ENCODE measurements around the gene DBNDD1.
"Not testable (repeated sequence)": the region's sequence is repeated elsewhere in the genome, so short reads cannot be mapped to it uniquely, and the experiment has no call there.

Gene DBNDD1

DNA sequence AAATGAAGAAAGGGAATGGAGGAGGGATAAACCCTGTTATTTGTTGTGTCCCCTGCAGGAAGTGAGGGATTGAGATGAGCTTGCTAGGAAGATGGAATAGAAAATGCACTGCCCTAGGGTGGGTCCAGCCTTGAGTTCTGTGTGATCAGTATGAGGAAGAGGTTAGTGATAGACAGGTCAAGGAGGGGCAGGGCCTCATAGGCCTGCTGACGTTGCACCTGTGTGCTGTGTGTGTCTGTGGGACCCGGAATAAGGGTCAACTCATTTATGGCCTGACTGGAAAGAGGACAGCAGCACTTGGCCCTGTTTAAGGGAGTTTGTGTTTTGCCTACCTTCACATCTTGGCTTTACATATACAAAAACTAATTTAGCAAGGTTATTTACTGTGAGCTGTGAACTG lies 44.4 kb downstream of the DBNDD1 start:
- TF ChIP-seq, protein P1, sequence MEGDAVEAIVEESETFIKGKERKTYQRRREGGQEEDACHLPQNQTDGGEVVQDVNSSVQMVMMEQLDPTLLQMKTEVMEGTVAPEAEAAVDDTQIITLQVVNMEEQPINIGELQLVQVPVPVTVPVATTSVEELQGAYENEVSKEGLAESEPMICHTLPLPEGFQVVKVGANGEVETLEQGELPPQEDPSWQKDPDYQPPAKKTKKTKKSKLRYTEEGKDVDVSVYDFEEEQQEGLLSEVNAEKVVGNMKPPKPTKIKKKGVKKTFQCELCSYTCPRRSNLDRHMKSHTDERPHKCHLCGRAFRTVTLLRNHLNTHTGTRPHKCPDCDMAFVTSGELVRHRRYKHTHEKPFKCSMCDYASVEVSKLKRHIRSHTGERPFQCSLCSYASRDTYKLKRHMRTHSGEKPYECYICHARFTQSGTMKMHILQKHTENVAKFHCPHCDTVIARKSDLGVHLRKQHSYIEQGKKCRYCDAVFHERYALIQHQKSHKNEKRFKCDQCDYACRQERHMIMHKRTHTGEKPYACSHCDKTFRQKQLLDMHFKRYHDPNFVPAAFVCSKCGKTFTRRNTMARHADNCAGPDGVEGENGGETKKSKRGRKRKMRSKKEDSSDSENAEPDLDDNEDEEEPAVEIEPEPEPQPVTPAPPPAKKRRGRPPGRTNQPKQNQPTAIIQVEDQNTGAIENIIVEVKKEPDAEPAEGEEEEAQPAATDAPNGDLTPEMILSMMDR (conservative IDR thresholded peaks at IDR 0.05; ENCODE audit: low read depth, low read length), result no peak
- no peak overlapping the region for H3K4me3 ChIP-seq (ENCODE audit: low read depth, low read length)
- no peak for DNase-seq (ENCODE audit: low read depth)

GRCh38 chr16:89973654-89974335 lies 45.5 kb downstream of the DBNDD1 start:
- TF ChIP-seq, protein P1 (conservative IDR thresholded peaks at IDR 0.05; ENCODE audit: low read depth, low read length), result no peak
- peak overlapping the region; percentile 99 for H3K4me3 ChIP-seq (ENCODE audit: low read depth, low read length)
- DNase-seq (ENCODE audit: low read depth), result no peak

GRCh38 chr16:89973235-89973634 lies 46.0 kb downstream of the DBNDD1 start:
- DNase-seq (ENCODE audit: low read depth), result no peak
- TF ChIP-seq, protein P1 (conservative IDR thresholded peaks at IDR 0.05; ENCODE audit: low read depth, low read length), result no peak
- peak overlapping the region; percentile 99 for H3K4me3 ChIP-seq (ENCODE audit: low read depth, low read length)

GRCh38 chr16:89972244-89973234 lies 46.7 kb downstream of the DBNDD1 start:
- TF ChIP-seq, protein P1 (conservative IDR thresholded peaks at IDR 0.05; ENCODE audit: low read depth, low read length), result no peak
- peak; percentile 92 for DNase-seq (ENCODE audit: low read depth)
- peak overlapping the region; percentile 99 for H3K4me3 ChIP-seq (ENCODE audit: low read depth, low read length)

GRCh38 chr16:89971495-89972243 lies 47.6 kb downstream of the DBNDD1 start:
- TF ChIP-seq, protein P1 (conservative IDR thresholded peaks at IDR 0.05; ENCODE audit: low read depth, low read length), result no peak
- no peak for DNase-seq (ENCODE audit: low read depth)
- peak overlapping the region; percentile 99 for H3K4me3 ChIP-seq (ENCODE audit: low read depth, low read length)

DNA sequence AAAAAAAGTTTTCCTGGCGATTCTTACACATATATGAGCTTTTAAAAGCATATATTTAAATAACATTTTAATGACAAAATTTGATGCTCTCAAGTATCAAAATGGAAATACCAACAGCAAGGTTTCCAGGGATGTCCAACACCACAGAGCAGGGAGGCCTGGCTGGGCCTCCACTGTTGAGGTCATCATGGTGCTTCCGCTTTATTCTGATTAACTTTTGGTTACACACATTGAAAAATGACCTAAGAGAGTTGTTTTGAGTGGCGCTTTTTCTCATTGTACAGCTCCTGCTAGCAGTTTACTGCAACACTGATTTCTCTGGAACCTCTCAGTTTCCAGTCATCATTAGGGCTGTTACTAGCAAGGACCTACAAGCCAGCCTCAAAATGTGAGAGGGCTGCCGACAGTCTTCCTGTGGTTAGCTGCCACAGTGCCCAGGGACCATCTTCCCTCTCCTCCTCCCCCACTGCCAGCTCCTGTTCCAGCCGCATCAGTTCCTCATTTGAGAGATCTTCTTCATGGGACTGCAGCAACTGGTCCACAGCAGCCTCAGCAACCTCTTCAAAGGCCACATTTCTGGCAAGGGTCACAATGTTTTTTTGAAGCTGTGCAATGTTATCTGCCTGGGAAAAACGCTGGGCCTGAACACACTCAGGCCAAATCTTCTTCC lies 49.4 kb downstream of the DBNDD1 start:
- no peak overlapping the region for H3K4me3 ChIP-seq (ENCODE audit: low read depth, low read length)
- TF ChIP-seq, protein P1 (conservative IDR thresholded peaks at IDR 0.05; ENCODE audit: low read depth, low read length), result no peak
- no peak for DNase-seq (ENCODE audit: low read depth)

DNA sequence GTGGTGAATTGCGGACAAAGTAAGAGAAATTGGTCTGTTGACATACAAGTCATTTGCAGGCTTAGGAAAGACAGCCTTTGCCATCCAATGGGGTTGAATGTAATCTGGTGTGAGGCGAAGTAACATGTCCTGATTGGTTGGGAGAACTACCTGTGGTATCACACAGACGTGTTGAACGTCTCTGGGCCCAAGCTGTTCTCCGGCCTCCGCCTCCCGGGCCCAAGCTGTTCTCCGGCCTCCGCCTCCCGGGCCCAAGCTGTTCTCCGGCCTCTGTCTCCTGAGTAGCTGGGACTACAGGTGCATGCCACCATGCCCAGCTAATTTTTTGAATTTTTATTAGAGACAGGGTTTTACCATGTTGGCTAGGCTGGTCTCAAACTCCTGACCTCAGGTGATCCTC lies 51.2 kb downstream of the DBNDD1 start:
- not testable (repeated sequence) for DNase-seq (ENCODE audit: low read depth); H3K4me3 ChIP-seq (ENCODE audit: low read depth, low read length)

GRCh38 chr16:89967436-89967835 lies 51.8 kb downstream of the DBNDD1 start:
- DNase-seq (ENCODE audit: low read depth); H3K4me3 ChIP-seq (ENCODE audit: low read depth, low read length): not testable (repeated sequence)
